ENCODE results near the gene DARS2.
"Not testable (repeated sequence)": the region's sequence is repeated elsewhere in the genome, so short reads cannot be mapped to it uniquely, and the experiment has no call there.

Gene DARS2

GRCh38 chr1:173784997-173785396 lies 39.5 kb upstream of the DARS2 start:
- Histone ChIP-seq H3K4me3 (ENCODE audit: low read depth, low read length, poor library complexity, severe bottlenecking) (no peak overlapping the region), H3K27ac (ENCODE audit: low read depth, low read length, poor library complexity, severe bottlenecking) (no peak overlapping the region), H2AFZ (ENCODE audit: low read length) (no peak overlapping the region), H3K9me2 (ENCODE audit: low read depth, low read length) (no peaks in the 10 kb centered on the region), H3K9me3 (ENCODE audit: low read length) (no peaks in the 10 kb centered on the region), H4K20me1 (ENCODE audit: insufficient read depth, low read length) (no peaks in the 10 kb centered on the region), H3K79me2 (ENCODE audit: insufficient read depth, low read length) (no peaks in the 10 kb centered on the region), H3F3A (ENCODE audit: insufficient read depth, low read length) (peaks cover 4% of the 10 kb centered on the region; the same call in 1 of the 2 replicates), H3K4me2 (ENCODE audit: low read length) (no peak overlapping the region), H3K4me1 (ENCODE audit: insufficient read depth, low read length, severe bottlenecking) (no peaks in the 10 kb centered on the region), H3K9ac (ENCODE audit: low read length) (no peak overlapping the region), H3K36me3 (ENCODE audit: insufficient read depth, low read length) (peaks cover 63% of the 10 kb centered on the region), H3K27me3 (ENCODE audit: insufficient read depth, low read length) (no peaks in the 10 kb centered on the region)
- no peak for TF ChIP-seq EZH2 (IDR thresholded peaks at IDR 0.05; ENCODE audit: borderline replicate concordance, low read length)
- TF ChIP-seq CTCF (IDR thresholded peaks at IDR 0.05; ENCODE audit: low read length) = no peak

DNA sequence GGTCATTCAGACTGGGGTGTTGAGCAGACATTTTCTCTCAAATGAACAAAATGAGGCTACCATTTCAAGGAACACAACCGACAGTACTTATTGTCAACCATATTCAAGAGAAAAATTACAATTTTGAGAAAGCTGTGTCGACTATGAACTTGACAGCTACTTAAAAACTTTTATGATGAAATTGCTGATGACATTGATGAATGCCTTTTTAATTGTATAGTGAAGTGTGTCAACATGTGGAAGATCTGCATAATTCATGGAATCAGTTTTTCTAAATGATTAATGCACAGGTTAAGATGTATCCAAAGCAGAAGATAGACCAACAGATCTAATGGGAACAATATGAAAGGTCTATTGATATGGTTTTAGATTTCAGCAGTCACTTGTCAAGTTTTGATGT lies 34.6 kb upstream of the DARS2 start:
- H3K9ac ChIP-seq (ENCODE audit: low read length) = no peak overlapping the region
- H3K27ac ChIP-seq (ENCODE audit: low read depth, low read length, poor library complexity, severe bottlenecking) = no peak overlapping the region
- no peak overlapping the region for H2AFZ ChIP-seq (ENCODE audit: low read length)
- H3K4me3 ChIP-seq (ENCODE audit: low read depth, low read length, poor library complexity, severe bottlenecking) = no peak overlapping the region
- TF ChIP-seq CTCF (IDR thresholded peaks at IDR 0.05; ENCODE audit: low read length) = no peak
- no peak for TF ChIP-seq EZH2 (IDR thresholded peaks at IDR 0.05; ENCODE audit: borderline replicate concordance, low read length)
- H3K9me3 ChIP-seq (ENCODE audit: low read length) = no peaks in the 10 kb centered on the region
- H3K36me3 ChIP-seq (ENCODE audit: insufficient read depth, low read length) = peaks cover 30% of the 10 kb centered on the region
- H3K27me3 ChIP-seq (ENCODE audit: insufficient read depth, low read length) = no peaks in the 10 kb centered on the region
- no peaks in the 10 kb centered on the region for H3K9me2 ChIP-seq (ENCODE audit: low read depth, low read length)
- H3K4me2 ChIP-seq (ENCODE audit: low read length) = no peak overlapping the region
- no peaks in the 10 kb centered on the region for H3K4me1 ChIP-seq (ENCODE audit: insufficient read depth, low read length, severe bottlenecking)
- H3K79me2 ChIP-seq (ENCODE audit: insufficient read depth, low read length) = no peaks in the 10 kb centered on the region
- H3F3A ChIP-seq (ENCODE audit: insufficient read depth, low read length) = peaks cover 4% of the 10 kb centered on the region; the same call in 1 of the 2 replicates
- no peaks in the 10 kb centered on the region for H4K20me1 ChIP-seq (ENCODE audit: insufficient read depth, low read length)

- H3K9ac ChIP-seq (ENCODE audit: low read length) = no peak overlapping the region
- no peaks in the 10 kb centered on the region for H3F3A ChIP-seq (ENCODE audit: insufficient read depth, low read length)
- H3K36me3 ChIP-seq (ENCODE audit: insufficient read depth, low read length) = peaks cover 60% of the 10 kb centered on the region
- no peaks in the 10 kb centered on the region for H4K20me1 ChIP-seq (ENCODE audit: insufficient read depth, low read length)
- H3K4me1 ChIP-seq (ENCODE audit: insufficient read depth, low read length, severe bottlenecking) = no peaks in the 10 kb centered on the region
- H3K9me2 ChIP-seq (ENCODE audit: low read depth, low read length) = no peaks in the 10 kb centered on the region
- no peak overlapping the region for H3K27ac ChIP-seq (ENCODE audit: low read depth, low read length, poor library complexity, severe bottlenecking)
- H3K4me2 ChIP-seq (ENCODE audit: low read length) = no peak overlapping the region
- H3K4me3 ChIP-seq (ENCODE audit: low read depth, low read length, poor library complexity, severe bottlenecking) = no peak overlapping the region
- H3K27me3 ChIP-seq (ENCODE audit: insufficient read depth, low read length) = no peaks in the 10 kb centered on the region
- no peaks in the 10 kb centered on the region for H3K9me3 ChIP-seq (ENCODE audit: low read length)
- no peaks in the 10 kb centered on the region for H3K79me2 ChIP-seq (ENCODE audit: insufficient read depth, low read length)
- no peak overlapping the region for H2AFZ ChIP-seq (ENCODE audit: low read length)
- TF ChIP-seq EZH2 (IDR thresholded peaks at IDR 0.05; ENCODE audit: borderline replicate concordance, low read length) (no peak), CTCF (IDR thresholded peaks at IDR 0.05; ENCODE audit: low read length) (no peak)
Observed at GRCh38 chr1:173798078-173798477, 26.4 kb upstream of the DARS2 start.

DNA sequence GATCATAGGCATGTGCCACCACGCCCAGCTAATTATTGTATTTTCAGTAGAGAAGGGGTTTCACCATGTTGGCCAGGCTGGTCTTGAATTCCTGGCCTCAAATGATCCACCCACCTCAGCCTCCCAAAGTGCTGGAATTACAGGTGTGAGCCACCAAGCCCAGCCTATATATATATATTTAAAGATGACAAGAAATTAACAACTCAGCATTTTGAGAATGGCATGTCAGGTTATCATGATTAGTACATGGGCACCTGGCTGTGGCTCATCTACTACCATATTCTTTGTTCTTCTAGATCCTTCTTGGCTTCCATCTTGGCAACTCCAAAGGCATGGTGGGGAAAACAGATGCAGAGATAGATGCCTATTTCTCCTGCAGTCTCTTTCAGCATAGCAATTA lies 24.5 kb upstream of the DARS2 start:
- not testable (repeated sequence) for H3F3A ChIP-seq (ENCODE audit: insufficient read depth, low read length); H3K9me3 ChIP-seq (ENCODE audit: low read length); H3K79me2 ChIP-seq (ENCODE audit: insufficient read depth, low read length); H4K20me1 ChIP-seq (ENCODE audit: insufficient read depth, low read length); H3K4me1 ChIP-seq (ENCODE audit: insufficient read depth, low read length, severe bottlenecking); H3K27me3 ChIP-seq (ENCODE audit: insufficient read depth, low read length); H3K27ac ChIP-seq (ENCODE audit: low read depth, low read length, poor library complexity, severe bottlenecking); H3K4me3 ChIP-seq (ENCODE audit: low read depth, low read length, poor library complexity, severe bottlenecking); H2AFZ ChIP-seq (ENCODE audit: low read length); H3K9ac ChIP-seq (ENCODE audit: low read length); H3K4me2 ChIP-seq (ENCODE audit: low read length); H3K9me2 ChIP-seq (ENCODE audit: low read depth, low read length)
- H3K36me3 ChIP-seq (ENCODE audit: insufficient read depth, low read length) = peaks cover 72% of the 10 kb centered on the region

Measured in OCI-LY1 (cell line).